ENCODE data around the gene DIP2A. TPM values are rescaled to one million over a fixed set of nuclear protein-coding genes. Genes with fewer than 3 reads are reported as not detected.

DIP2A gene, protein sequence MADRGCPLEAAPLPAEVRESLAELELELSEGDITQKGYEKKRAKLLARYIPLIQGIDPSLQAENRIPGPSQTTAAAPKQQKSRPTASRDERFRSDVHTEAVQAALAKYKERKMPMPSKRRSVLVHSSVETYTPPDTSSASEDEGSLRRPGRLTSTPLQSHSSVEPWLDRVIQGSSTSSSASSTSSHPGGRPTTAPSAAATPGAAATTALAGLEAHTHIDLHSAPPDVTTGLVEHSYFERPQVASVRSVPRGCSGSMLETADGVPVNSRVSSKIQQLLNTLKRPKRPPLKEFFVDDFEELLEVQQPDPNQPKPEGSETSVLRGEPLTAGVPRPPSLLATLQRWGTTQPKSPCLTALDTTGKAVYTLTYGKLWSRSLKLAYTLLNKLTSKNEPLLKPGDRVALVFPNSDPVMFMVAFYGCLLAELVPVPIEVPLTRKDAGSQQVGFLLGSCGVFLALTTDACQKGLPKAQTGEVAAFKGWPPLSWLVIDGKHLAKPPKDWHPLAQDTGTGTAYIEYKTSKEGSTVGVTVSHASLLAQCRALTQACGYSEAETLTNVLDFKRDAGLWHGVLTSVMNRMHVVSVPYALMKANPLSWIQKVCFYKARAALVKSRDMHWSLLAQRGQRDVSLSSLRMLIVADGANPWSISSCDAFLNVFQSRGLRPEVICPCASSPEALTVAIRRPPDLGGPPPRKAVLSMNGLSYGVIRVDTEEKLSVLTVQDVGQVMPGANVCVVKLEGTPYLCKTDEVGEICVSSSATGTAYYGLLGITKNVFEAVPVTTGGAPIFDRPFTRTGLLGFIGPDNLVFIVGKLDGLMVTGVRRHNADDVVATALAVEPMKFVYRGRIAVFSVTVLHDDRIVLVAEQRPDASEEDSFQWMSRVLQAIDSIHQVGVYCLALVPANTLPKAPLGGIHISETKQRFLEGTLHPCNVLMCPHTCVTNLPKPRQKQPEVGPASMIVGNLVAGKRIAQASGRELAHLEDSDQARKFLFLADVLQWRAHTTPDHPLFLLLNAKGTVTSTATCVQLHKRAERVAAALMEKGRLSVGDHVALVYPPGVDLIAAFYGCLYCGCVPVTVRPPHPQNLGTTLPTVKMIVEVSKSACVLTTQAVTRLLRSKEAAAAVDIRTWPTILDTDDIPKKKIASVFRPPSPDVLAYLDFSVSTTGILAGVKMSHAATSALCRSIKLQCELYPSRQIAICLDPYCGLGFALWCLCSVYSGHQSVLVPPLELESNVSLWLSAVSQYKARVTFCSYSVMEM (N-terminal part only)
- total RNA-seq: 43.9 TPM

DNA sequence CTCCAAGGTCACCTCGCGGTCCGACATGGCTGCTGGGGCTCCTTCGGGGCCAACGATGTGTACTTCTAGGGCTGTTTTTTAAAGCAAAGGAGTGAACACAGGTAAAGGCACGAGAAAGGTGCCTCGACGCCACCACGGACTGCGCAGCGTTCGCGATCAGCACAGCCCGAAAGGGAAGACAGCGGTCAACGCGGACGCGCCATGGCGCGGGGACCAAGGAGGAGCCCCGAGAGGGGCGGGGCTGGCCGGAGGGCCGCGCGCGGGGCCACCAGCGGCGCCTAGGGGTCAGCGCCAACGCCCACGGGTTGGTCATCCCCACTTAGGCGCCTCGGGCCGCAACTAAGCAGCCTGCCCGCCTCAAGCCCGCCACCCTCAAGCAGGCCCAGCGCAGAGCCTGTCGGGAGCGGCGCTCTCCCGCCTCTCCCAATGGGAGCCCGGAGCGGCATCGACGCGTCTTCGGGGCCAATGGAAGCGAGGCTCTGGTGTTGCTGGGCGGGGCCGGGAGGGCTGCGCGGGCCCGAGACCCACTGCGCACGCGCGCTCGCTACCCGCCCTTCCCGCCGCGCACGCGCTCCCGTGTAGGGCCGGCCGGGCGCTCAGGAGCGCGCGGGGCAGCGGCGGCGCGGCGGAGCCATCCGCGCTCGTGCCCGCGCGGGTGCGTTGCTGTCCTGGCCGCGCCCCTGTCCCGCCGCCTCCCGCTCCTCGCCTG is at the start of gene DIP2A:
DIP2A (plus strand) TSS at position 577 of the 709 bp plus-strand sequence. CDS start 241 bp downstream, outside the sequence.
- H3K9me3 ChIP-seq (ENCODE audit: low read depth, low read length): no peaks in the 10 kb centered on the region
- peak within 1 kb of the TSS; percentile 93 for H3K4me3 ChIP-seq (ENCODE audit: low read length)
- H3K4me1 ChIP-seq (ENCODE audit: insufficient read depth, low read length): peaks cover 53% of the 10 kb centered on the region
- H3K27me3 ChIP-seq (ENCODE audit: insufficient read depth, low read length): no peaks in the 10 kb centered on the region

DNA sequence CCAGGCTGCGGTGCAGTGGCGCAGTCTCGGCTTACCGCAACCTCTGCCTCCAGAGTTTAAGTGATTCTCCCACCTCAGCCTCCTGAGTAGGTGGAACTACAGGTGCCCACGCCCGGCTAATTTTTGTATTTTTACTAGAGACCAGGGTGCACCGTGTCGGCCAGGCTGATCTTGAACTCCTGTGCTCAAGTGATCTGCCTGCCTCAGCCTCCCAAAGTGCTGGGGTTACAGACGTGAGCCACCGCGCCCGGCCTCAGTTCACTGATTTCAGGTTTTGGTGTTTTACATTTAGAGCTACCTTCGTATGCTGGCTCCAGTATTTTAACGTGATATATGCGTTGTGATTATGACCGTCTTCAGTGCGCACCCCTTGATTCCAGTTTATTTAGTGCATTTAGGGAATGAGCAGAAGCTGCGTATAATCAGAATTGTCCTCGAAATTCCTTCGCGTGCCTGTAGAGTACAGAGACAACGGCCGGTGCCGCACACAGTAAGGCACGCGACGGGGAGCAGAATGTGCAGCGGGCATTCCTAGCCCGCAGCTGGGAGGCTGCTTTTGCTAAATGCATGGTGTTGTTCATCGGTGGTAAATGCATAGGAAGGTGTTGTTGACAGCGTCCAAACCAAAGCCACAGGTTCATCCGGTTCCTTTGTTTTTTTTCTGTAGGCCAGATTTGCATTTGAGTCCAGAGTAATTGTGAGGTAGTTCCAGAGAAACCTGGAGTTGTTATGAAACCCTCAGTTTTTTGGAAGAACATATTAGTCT is 48.9 kb upstream of the DIP2A start:
- Histone ChIP-seq H3K4me1 (ENCODE audit: insufficient read depth, low read length) (no peaks in the 10 kb centered on the region), H3K4me3 (ENCODE audit: low read length) (no peak overlapping the region), H3K27me3 (ENCODE audit: insufficient read depth, low read length) (no peaks in the 10 kb centered on the region), H3K9me3 (ENCODE audit: low read depth, low read length) (no peaks in the 10 kb centered on the region)

DNA sequence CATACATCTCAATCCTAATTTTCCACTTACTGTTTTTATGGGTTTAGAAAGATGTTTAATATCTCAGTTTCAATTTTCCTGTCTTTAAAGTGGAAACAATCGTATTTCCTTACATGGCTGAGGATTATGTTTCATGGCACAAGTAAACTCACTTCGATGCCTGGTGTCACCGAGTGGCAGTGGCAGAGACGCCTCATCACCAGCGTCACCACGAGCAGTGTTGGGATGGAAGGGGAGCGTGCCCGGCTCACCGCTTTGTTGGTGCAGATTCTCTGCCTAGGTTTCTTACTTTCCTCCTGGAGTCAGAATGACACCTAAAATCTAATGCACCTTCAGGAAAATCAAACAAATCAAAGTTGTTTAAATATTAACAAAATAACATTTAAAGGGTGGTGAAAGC is 48.2 kb upstream of the DIP2A start:
- Histone ChIP-seq H3K27me3 (ENCODE audit: insufficient read depth, low read length) (no peaks in the 10 kb centered on the region), H3K4me3 (ENCODE audit: low read length) (no peak overlapping the region), H3K4me1 (ENCODE audit: insufficient read depth, low read length) (no peaks in the 10 kb centered on the region), H3K9me3 (ENCODE audit: low read depth, low read length) (no peaks in the 10 kb centered on the region)

DNA sequence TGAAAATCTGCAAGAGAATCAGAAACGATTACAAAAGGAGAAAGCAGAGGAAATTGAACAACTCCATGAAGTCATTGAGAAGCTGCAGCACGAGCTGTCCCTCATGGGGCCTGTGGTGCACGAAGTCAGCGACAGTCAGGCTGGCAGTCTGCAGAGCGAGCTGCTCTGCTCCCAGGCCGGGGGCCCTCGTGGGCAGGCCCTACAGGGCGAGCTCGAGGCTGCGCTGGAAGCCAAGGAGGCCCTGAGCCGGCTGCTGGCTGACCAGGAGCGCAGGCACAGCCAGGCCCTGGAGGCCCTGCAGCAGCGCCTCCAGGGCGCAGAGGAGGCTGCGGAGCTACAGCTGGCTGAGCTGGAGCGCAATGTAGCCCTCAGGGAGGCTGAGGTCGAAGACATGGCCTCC is 47.5 kb upstream of the DIP2A start:
- H3K27me3 ChIP-seq (ENCODE audit: insufficient read depth, low read length): no peaks in the 10 kb centered on the region
- no peaks in the 10 kb centered on the region for H3K9me3 ChIP-seq (ENCODE audit: low read depth, low read length)
- no peaks in the 10 kb centered on the region for H3K4me1 ChIP-seq (ENCODE audit: insufficient read depth, low read length)
- H3K4me3 ChIP-seq (ENCODE audit: low read length): no peak overlapping the region

DNA sequence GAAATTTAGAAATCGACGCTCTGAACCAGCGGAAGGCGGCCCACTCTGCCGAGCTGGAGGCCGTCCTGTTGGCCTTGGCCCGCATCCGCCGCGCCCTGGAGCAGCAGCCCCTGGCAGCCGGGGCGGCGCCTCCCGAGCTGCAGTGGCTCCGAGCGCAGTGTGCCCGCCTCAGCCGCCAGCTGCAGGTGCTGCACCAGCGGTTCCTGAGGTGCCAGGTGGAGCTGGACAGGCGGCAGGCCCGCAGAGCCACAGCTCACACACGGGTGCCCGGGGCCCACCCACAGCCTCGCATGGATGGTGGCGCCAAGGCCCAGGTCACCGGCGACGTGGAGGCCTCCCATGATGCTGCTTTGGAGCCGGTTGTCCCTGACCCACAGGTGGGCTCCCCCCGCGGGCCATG is 47.0 kb upstream of the DIP2A start:
- Histone ChIP-seq H3K27me3 (ENCODE audit: insufficient read depth, low read length) (no peaks in the 10 kb centered on the region), H3K9me3 (ENCODE audit: low read depth, low read length) (no peaks in the 10 kb centered on the region), H3K4me3 (ENCODE audit: low read length) (no peak overlapping the region), H3K4me1 (ENCODE audit: insufficient read depth, low read length) (no peaks in the 10 kb centered on the region)

DNA sequence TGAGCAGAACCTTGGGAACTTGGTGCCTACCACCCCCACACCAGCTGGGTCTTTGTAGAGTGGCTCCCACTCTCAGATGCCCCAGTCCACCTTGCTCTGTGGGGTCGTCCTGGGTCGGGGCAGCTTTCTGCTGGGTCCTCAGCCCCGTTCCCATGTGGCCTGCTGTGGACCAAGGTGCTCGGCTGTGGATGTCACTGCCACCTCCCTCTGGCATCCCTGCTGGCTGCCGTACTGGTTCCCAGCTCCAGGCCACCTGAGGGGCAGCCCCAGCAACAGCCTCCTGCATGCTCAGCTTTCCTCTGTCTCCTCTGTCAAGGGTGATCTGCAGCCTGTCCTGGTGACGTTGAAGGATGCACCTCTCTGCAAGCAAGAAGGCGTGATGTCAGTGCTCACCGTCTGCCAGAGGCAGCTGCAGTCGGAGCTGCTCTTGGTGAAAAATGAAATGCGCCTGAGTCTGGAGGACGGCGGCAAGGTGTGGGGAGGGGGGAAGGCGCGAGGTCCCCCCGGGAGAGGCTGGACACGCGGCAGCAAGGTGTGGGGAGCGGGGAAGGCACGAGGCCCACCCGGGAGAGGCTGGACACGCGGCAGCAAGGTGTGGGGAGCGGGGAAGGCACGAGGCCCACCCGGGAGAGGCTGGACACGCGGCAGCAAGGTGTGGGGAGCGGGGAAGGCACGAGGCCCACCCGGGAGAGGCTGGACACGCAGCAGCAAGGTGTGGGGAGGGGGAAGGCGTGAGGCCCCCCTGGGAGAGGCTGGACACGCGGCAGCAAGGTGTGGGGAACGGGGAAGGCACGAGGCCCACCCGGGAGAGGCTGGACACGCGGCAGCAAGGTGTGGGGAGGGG is 45.9 kb upstream of the DIP2A start:
- H3K4me1 ChIP-seq (ENCODE audit: insufficient read depth, low read length): no peaks in the 10 kb centered on the region
- H3K9me3 ChIP-seq (ENCODE audit: low read depth, low read length): no peaks in the 10 kb centered on the region
- H3K4me3 ChIP-seq (ENCODE audit: low read length): no peak overlapping the region
- H3K27me3 ChIP-seq (ENCODE audit: insufficient read depth, low read length): no peaks in the 10 kb centered on the region

DNA sequence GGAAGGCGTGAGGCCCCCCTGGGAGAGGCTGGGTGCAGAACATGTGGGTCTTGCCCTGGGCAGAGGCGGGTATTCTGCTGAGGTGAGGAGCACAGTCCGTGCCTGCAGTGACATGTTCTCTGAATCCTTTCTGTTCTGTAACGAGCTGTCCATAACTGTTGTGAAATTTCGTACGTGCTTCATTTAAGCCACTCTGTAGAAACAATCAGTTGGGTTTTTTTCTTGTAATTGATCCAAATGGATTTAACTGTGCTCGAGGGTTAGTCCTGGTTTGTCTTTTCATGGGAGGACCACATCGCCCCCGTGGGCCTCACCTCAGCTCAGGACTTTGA is 45.4 kb upstream of the DIP2A start:
- H3K4me3 ChIP-seq (ENCODE audit: low read length): no peak overlapping the region
- H3K4me1 ChIP-seq (ENCODE audit: insufficient read depth, low read length): no peaks in the 10 kb centered on the region
- no peaks in the 10 kb centered on the region for H3K27me3 ChIP-seq (ENCODE audit: insufficient read depth, low read length)
- H3K9me3 ChIP-seq (ENCODE audit: low read depth, low read length): no peaks in the 10 kb centered on the region

DNA sequence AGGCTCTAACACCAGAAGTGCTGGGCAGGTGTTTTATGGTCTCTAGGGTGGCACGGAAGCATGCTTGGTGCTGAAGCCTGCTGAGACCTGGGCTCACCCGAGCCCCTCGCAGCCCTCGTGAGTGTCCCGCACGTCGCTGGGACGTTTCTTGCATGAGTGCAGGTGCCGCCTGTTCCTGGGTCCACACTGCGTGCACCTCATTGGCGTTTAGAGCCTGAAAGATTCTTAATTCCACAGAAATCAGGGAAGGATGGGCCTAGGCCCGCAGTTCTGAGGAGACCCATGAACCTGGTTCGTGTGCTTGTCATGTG is 43.8 kb upstream of the DIP2A start:
- Histone ChIP-seq H3K27me3 (ENCODE audit: insufficient read depth, low read length) (no peaks in the 10 kb centered on the region), H3K4me1 (ENCODE audit: insufficient read depth, low read length) (no peaks in the 10 kb centered on the region), H3K4me3 (ENCODE audit: low read length) (no peak overlapping the region), H3K9me3 (ENCODE audit: low read depth, low read length) (no peaks in the 10 kb centered on the region)

DNA sequence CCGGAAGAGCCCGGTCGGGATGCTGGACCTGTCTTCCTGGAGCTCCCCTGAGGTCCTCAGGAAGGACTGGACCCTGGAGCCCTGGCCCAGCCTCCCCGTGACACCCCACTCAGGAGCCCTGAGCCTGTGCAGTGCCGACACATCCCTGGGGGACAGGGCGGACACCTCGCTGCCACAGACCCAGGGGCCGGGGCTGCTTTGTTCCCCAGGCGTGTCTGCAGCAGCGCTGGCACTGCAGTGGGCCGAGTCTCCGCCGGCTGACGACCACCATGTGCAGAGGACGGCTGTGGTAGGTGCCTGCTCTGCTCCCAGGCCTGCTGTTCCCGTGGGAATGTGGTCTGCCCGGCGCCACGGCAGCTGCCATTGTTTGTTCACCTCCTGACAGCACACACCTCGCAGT is 42.1 kb upstream of the DIP2A start:
- H3K9me3 ChIP-seq (ENCODE audit: low read depth, low read length): no peaks in the 10 kb centered on the region

DNA sequence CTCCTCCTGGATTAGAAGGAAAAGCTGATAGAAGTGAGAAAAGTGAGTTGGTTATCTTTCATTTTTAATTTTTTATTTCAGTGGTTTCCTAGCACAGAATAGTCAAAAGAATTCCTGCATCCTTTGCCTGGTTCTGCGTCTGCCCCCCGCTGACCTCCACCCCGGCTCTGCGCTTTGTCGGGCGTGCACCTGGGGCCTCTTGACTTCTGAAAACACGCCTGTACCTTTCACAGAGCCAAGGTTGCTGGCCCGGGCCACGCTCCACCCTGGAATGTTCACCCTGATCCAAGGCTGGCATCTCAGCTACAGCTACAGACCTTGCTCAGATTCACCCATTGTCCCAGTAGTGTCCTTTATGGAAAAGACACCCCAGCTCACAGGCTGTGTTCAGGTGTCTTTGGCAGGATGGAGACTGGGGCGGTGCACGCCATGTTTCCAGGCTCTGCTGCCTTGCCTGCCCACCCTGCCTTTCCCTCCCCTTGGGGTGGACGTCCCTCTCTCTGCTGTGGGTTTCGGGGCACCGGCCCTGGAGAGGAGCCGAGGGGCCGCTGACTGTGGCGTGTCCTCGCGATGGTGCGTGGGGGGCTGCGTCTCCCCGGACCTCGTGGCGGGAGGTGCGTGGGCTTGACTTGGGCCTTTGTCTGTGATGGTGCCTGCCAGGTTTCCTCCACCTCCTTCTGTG is 40.3 kb upstream of the DIP2A start:
- Histone ChIP-seq H3K4me1 (ENCODE audit: insufficient read depth, low read length) (peaks cover 4% of the 10 kb centered on the region), H3K9me3 (ENCODE audit: low read depth, low read length) (no peaks in the 10 kb centered on the region), H3K4me3 (ENCODE audit: low read length) (no peak overlapping the region), H3K27me3 (ENCODE audit: insufficient read depth, low read length) (no peaks in the 10 kb centered on the region)

More for the DNA sequence above, 42.1 kb upstream of the DIP2A start:
- no peaks in the 10 kb centered on the region for H3K27me3 ChIP-seq (ENCODE audit: insufficient read depth, low read length)
- no peaks in the 10 kb centered on the region for H3K4me1 ChIP-seq (ENCODE audit: insufficient read depth, low read length)
- H3K4me3 ChIP-seq (ENCODE audit: low read length): no peak overlapping the region

DNA sequence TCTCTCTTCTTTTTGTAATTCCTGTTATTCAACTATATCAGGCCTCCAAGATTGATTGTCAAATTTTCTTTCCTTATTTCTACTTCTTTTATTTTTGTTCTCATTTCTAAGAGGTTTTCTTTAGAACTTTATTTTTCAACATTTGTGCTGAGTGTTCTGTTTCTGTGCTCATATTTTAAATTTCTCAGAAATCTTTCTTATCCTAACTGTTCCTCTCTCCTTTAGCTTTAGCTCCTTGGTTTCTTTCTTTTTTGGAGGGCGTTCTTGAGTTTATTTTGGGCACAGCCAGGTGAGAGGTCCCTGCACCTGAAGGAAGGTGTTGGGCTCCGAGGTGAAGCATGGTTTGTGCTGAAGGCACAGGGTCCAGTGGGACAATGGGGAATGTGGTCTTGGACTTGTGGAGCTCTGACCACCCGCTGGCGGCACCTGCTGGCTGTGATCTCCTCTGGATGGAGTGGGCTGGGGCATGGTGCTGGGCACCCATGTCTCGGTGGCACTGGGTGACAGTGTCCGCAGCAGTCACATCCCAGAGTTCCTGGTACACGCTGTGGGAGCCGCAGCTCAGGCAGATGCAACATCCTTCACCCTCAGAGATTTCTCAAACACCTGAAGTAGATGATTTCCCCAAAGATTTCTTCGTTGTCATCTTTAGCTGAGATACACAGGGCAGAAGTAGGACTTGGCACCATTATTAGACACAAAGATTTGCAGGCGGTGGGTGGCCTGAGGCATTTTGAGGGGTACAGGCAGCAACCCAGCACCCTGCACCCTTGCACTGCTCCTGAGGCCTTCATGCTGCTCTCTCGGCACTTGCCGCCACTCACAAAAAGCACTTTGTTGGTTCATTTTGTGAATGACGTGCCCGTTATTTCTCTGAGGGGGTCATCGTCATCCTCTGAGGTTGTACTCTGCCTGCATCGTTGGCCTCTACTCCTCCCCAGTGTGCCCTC is 38.2 kb upstream of the DIP2A start:
- no peaks in the 10 kb centered on the region for H3K9me3 ChIP-seq (ENCODE audit: low read depth, low read length)
- no peak overlapping the region for H3K4me3 ChIP-seq (ENCODE audit: low read length)
- H3K4me1 ChIP-seq (ENCODE audit: insufficient read depth, low read length): peaks cover 15% of the 10 kb centered on the region
- H3K27me3 ChIP-seq (ENCODE audit: insufficient read depth, low read length): no peaks in the 10 kb centered on the region

DNA sequence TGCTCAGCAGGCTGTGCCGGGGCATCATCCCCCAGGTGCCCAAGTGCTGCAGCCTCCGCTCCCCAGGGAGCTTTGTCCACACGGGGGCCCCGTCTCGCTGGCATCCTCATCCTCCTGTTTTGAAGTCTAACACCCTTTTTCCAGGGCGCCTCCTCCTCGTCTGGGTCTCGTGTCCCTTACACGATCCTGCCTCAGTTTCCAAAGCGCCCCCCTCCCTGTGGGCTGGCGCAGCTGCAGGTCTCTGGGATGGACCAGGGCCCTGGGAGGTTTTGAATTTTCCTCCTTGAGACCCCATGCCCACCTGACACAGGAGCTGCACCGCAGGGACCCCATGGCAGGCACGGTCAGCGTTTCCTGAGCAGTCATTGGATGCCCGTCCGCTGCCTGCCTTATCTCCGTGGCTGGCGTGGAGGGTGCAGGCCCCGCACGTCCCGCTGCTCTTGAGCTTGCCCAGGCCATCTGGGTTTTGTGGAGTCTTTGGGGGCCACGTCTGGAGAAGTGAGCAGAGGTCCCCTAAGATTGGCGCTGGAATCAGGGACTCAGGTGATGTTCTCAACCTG is 37.4 kb upstream of the DIP2A start:
- Histone ChIP-seq H3K9me3 (ENCODE audit: low read depth, low read length) (no peaks in the 10 kb centered on the region), H3K27me3 (ENCODE audit: insufficient read depth, low read length) (no peaks in the 10 kb centered on the region)

More for the DNA sequence above, 37.4 kb upstream of the DIP2A start:
- no peak overlapping the region for H3K4me3 ChIP-seq (ENCODE audit: low read length)
- H3K4me1 ChIP-seq (ENCODE audit: insufficient read depth, low read length): peaks cover 19% of the 10 kb centered on the region

All from mononuclear cell (primary cell).